GM18502 (cell line): ENCODE results near the gene RAB8A.
"Not testable (repeated sequence)": the region's sequence is repeated elsewhere in the genome, so short reads cannot be mapped to it uniquely, and the experiment has no call there.

ENCODE experiments used
- ATAC-seq: cut with Tn5 transposase; IDR thresholded peaks from one replicate; pipeline ENCODE4 v1.9.1; 2021; ENCODE audit warnings: mild to moderate bottlenecking; ENCODE audit not compliant: unreplicated experiment, poor library complexity

Gene RAB8A

GRCh38 chr19:16106121-16106520 lies 5.6 kb upstream of the RAB8A start:
- ATAC-seq: no peak

DNA sequence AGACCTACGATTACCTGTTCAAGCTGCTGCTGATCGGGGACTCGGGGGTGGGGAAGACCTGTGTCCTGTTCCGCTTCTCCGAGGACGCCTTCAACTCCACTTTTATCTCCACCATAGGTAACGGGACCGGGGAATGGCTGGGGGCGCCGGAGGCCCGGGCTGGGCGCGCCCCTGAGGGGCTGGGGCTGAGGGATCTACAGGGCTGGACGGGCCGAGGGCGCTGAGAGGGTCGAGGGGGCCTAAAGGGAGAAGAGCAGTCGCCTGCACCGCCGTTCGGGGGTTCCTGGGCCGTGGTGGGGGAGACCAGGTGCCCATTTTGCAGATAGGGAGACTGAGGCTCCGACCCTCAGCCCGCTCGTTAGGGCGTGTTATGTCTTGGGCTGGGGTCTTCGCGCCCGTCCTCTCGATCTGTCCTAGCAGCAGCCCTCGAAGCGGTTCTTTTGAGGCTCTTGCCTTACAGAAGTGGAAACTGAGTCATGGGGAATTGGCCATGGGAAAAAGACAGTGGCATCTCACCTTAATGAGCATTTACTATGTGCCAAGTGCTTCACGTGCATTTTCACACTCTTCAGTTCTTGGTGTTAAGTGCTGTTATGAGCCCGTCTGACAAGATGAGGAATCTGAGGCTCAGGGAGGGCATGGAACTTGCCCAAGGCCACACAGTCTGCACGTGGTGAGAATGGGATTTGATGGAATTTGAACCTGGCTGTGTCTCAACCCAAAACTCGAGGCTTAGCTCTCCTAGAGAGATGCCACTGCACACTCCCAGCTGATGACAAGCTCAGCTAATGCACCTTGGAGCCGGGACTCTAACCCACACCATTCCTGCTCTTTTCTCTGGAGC lies 442 bp downstream of the RAB8A start:
- ATAC-seq: peak; percentile 4

DNA sequence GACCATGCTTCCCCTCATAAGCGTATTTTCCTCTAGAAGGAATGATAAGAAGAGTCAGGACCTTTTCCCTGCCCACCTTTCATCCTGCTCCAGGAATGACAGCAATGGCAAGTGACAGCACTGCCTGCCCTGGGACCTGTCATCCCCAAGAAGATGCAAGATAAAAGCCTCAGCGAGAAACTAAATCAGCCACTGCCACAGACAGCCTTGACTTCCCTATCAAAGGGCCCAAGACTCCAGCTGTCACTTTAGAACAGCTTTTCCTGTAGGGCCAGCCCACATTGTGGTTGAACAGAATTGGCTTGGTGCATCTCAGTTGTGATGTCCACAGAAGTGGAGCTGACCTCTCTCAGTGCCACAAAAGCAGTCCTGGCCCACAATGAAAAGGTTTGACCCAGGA lies 1.1 kb downstream of the RAB8A start:
- ATAC-seq: no peak

GRCh38 chr19:16113727-16114126 lies 2.0 kb downstream of the RAB8A start:
- no peak for ATAC-seq

DNA sequence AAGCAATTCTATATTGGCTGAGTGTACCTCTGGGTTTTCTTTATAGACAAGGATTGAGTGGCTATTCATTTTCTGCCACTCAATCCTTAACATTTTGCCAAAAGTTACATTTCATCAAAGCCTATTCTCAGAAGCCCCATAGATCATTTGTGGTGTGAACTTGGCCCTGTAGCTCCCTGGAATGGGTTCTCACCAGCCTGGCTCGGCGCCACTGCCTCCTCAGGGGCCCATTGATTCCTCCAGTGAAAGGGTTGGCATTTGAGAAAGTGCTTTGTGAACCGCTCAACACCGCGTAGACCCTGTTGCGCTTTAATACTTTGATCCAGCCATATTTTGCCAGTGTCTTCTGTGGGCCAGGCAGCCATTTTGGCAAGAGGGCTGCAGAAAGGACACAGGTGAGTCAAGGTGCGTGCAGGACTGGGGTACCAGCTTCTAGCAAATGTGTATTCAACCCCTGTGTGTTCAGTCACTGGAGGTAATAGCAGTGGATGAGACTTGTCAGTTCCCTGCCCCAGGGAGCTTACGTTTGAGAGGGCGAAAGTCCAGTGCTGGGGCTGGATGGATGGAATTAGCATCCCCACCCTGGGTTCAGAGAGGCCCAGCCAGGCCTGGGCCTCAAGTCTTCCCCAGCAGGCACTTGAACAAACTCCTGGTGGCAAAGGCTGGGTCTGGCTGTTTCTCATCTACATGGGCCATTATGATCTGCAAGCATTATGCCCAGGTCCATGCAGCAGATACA lies 3.8 kb downstream of the RAB8A start:
- no peak for ATAC-seq

GRCh38 chr19:16116067-16116466 lies 4.4 kb downstream of the RAB8A start:
- ATAC-seq: no peak

DNA sequence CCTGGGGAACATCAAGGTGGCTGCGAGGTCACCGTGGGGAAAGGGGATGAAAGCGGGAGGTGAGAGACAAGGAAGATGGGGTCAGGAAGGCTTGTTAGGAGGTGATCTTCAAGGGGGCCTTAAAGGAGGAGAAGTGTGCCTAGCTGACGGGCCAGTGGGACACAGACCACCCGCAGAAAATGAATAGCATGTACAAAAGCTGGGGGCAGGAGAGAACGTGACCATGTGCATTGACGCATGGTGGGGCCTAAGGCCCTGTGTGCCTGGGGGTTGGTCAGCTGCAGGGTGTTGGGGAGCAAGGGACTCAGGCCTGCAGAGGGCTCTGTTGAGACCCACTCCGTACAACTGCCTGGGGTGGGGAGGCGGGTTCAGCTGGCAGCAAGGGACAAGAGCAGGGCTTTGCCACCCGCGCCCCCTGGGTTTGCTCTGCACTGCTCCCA lies 5.9 kb downstream of the RAB8A start:
- ATAC-seq: no peak

DNA sequence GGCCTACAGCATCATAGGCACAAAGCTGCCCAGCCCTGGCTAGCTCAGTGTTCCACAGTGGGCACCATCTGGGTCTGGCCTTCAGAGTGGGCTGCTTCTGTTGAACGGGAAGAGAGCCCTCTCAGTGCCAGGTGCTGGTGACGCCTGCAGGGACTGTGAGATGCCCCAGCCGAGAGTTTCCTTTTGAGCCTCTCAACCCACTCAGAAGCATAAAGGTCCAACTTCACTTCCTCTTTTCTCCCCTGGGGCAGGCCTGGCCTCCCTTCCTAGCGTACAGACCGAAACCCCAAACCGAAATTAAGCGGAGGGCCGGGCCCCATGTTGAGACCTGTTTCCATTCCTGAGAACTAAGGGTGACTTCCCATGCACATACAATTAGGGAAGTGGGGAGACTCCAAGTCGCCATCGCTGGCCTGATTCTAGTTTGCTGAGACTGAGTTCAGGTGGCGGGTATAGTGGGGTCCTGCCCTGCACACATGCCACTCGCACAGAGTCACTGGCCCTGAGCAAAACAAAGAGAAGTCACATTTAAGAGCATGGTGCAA lies 6.9 kb downstream of the RAB8A start:
- peak; percentile 75 for ATAC-seq

- ATAC-seq: not testable (repeated sequence)
Observed at GRCh38 chr19:16119075-16119857, 7.6 kb downstream of the RAB8A start.

- ATAC-seq: no peak
Observed at GRCh38 chr19:16121141-16121540, 9.5 kb downstream of the RAB8A start.

DNA sequence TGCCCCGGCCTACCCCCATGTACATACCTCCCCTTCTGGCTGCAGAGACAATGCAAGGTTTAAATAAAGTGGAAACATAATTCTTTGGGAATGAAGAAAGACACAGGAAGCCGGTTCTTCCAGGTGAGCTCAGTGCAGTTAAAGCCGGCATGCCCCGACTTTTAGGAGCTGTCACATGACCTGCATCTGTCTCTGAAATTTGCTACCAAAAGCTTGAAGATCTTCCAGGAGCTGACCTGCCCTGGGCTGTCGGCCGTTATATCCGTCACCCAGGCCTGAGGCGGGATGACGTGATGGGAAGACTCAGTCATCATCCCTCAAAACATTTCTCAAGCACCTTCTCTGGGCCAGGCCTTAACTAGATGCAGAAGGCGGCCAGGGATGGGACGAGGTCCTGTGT lies 10.3 kb downstream of the RAB8A start:
- ATAC-seq: no peak

DNA sequence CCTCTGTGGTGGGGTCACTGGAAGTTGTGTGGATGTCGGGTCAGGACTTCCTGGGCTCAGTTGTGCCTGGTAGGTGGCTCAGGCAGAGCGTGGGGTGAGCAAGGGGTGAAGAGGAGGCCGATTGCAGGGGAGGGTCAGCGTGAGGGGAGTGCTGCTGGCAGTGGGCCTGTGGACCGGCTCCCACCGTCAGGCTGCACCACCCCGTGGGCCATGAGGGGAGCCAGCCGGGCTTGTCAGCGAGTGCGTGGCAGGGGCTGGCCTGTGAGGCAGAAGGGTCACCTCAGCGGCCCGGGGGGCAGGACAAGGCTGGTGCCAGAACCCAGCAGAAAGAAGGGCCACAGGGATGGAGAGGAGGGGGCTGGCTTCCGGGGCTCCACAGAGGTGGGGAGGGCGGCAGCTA lies 13.3 kb downstream of the RAB8A start:
- no peak for ATAC-seq

- no peak for ATAC-seq
Observed at GRCh38 chr19:16125737-16126495, 14.2 kb downstream of the RAB8A start.

- no peak for ATAC-seq
Observed at GRCh38 chr19:16127080-16127479, 15.4 kb downstream of the RAB8A start.

DNA sequence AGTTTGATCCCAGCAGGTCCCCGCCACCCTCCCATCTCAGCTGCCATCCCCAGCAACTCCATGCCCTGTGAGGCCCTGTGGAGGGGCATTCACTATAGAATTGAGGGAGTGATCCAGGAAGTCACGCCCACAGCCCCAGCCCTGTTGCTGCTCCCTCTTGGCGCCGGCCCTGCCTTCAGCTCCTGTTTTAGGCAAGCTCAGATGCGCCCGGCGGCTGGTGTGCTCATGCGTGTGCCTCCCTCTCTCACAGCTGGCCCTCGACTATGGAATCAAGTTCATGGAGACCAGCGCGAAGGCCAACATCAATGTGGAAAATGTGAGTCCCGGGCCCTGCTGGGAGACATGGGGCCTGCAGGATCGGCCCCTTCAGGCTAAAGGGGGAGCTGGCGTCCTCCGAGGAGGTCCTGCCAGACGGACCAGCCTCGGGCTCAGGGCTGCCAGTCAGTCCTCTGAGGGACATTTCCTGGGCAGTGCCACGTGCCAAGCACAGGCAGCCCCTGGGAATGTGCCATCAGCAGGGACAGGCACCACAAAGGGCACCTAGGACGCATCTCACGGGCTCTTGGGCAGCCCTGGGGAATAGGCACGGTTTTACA lies 16.2 kb downstream of the RAB8A start:
- ATAC-seq: no peak

GRCh38 chr19:16131648-16132047 lies 20.0 kb downstream of the RAB8A start:
- no peak for ATAC-seq

DNA sequence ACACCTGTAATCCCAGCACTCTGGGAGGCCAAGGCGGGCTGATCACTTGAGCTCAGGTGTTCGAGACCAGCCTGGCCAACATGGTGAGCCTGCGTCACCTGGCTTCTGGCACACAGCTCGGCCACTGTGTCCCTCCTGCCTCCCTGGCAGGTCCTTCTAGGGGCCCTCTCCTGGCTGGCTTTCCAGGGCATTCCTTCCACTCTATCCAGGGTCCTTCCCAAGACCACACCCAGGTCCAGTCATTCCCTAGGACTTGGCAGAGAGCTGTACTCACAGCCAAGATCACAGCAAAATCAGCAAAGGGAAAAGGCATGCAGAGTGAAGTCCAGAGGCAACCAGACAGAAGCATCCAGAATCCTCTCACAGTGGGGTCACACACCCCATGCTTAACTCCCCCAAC lies 22.1 kb downstream of the RAB8A start:
- ATAC-seq: no peak

DNA sequence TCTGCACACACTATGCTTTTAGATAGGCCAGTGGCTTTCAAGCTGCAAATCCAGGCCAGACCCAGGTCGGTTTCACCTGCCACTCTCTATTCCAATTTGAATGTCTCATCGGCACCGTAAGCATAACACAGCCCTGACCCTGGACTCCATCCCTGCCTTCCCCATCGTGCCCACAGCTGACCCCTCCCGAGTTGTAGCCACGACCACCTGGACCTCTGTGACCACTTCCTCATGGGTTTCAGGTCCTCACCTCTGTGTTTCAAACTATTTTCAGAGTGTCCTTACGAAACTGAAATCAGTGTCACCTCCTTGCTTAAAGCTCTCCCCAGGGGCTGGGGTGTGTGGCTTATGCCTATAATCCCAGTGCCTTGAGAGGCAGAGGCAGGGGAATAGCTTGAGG lies 22.8 kb downstream of the RAB8A start:
- no peak for ATAC-seq

- ATAC-seq: no peak
Observed at GRCh38 chr19:16135430-16136127, 23.9 kb downstream of the RAB8A start.
